ENCODE data around the gene HOXB5.

HOXB5 gene

GRCh38 chr17:48567209-48567608, 26.4 kb downstream of the HOXB5 start:
- ATAC-seq: no peak

GRCh38 chr17:48566717-48567116, 26.9 kb downstream of the HOXB5 start:
- no peak for ATAC-seq
- TF ChIP-seq ISL1 (CRISPR knock-in tag; IDR thresholded peaks at IDR 0.05) (no peak), GLIS3 (CRISPR knock-in tag; IDR thresholded peaks at IDR 0.05) (no peak), ZFP30 (CRISPR knock-in tag; IDR thresholded peaks at IDR 0.05) (no peak), CREB5 (CRISPR knock-in tag; IDR thresholded peaks at IDR 0.05; ENCODE audit: low read depth) (no peak), ZNF70 (CRISPR knock-in tag; IDR thresholded peaks at IDR 0.05) (no peak), ESRRG (CRISPR knock-in tag; IDR thresholded peaks at IDR 0.05) (no peak), PATZ1 (CRISPR knock-in tag; IDR thresholded peaks at IDR 0.05; ENCODE audit: borderline replicate concordance) (no peak), ZC3H10 (CRISPR knock-in tag; IDR thresholded peaks at IDR 0.05) (no peak), CSRNP3 (CRISPR knock-in tag; IDR thresholded peaks at IDR 0.05) (no peak), RARB (CRISPR knock-in tag; IDR thresholded peaks at IDR 0.05) (no peak), PPARA (CRISPR knock-in tag; IDR thresholded peaks at IDR 0.05; ENCODE audit: borderline replicate concordance) (no peak), ZNF8 (CRISPR knock-in tag; IDR thresholded peaks at IDR 0.05) (no peak), TOX (CRISPR knock-in tag; IDR thresholded peaks at IDR 0.05; ENCODE audit: borderline replicate concordance) (no peak), TCF4 (CRISPR knock-in tag; IDR thresholded peaks at IDR 0.05; ENCODE audit: borderline replicate concordance) (no peak), OSR1 (CRISPR knock-in tag; IDR thresholded peaks at IDR 0.05) (no peak), ZNF565 (CRISPR knock-in tag; conservative IDR thresholded peaks at IDR 0.05; ENCODE audit: low read depth) (no peak), ZFP3 (CRISPR knock-in tag; IDR thresholded peaks at IDR 0.05) (no peak)

More at GRCh38 chr17:48567209-48567608, 26.4 kb downstream of the HOXB5 start:
- TF ChIP-seq PATZ1 (CRISPR knock-in tag; IDR thresholded peaks at IDR 0.05; ENCODE audit: borderline replicate concordance) (no peak), ARNTL (CRISPR knock-in tag; IDR thresholded peaks at IDR 0.05; ENCODE audit: borderline replicate concordance, low read depth) (no peak), TCF4 (CRISPR knock-in tag; IDR thresholded peaks at IDR 0.05; ENCODE audit: borderline replicate concordance) (no peak), CSRNP3 (CRISPR knock-in tag; IDR thresholded peaks at IDR 0.05) (no peak), ZFP30 (CRISPR knock-in tag; IDR thresholded peaks at IDR 0.05) (no peak), GLIS3 (CRISPR knock-in tag; IDR thresholded peaks at IDR 0.05) (no peak), POU6F1 (CRISPR knock-in tag; IDR thresholded peaks at IDR 0.05; ENCODE audit: borderline replicate concordance, low read depth) (no peak), ESRRG (CRISPR knock-in tag; IDR thresholded peaks at IDR 0.05) (no peak), ZNF565 (CRISPR knock-in tag; conservative IDR thresholded peaks at IDR 0.05; ENCODE audit: low read depth) (no peak), BACH2 (CRISPR knock-in tag; IDR thresholded peaks at IDR 0.05; ENCODE audit: borderline replicate concordance) (no peak), CREB5 (CRISPR knock-in tag; IDR thresholded peaks at IDR 0.05; ENCODE audit: low read depth) (no peak), OSR1 (CRISPR knock-in tag; IDR thresholded peaks at IDR 0.05) (no peak), CSDC2 (CRISPR knock-in tag; IDR thresholded peaks at IDR 0.05) (no peak), ISL1 (CRISPR knock-in tag; IDR thresholded peaks at IDR 0.05) (no peak), ZFP3 (CRISPR knock-in tag; IDR thresholded peaks at IDR 0.05) (no peak)
